Measurements from ENCODE around the gene RAB11FIP3. TPM values are rescaled to one million over a fixed set of nuclear protein-coding genes. Genes with fewer than 3 reads are reported as not detected.
"Not testable (repeated sequence)": the region's sequence is repeated elsewhere in the genome, so short reads cannot be mapped to it uniquely, and the experiment has no call there.

Gene RAB11FIP3
- total RNA-seq, 1 experiment from 2014 or later: 12.8 TPM

GRCh38 chr16:468068-468821 lies 42.8 kb downstream of the RAB11FIP3 start:
- Histone ChIP-seq H3K27me3 (ENCODE audit: insufficient read depth, low read length) (no peaks in the 10 kb centered on the region), H3K4me2 (ENCODE audit: low read length) (no peak overlapping the region), H4K20me1 (ENCODE audit: insufficient read depth) (no peaks in the 10 kb centered on the region), H3K4me3 (replicated peaks in 1 of 2; ENCODE audit: low read depth in 1 of 2, low read length in 2 of 2) (no peak overlapping the region), H2AFZ (ENCODE audit: low read depth, low read length, poor library complexity, severe bottlenecking) (no peak overlapping the region), H3K4me1 (ENCODE audit: control insufficient read depth in 1 of 2, insufficient read depth in 2 of 2, low read length in 2 of 2) (no peaks in the 10 kb centered on the region), H3K79me2 (ENCODE audit: insufficient read depth, low read length) (no peaks in the 10 kb centered on the region), H3K9me3 (ENCODE audit: control insufficient read depth in 1 of 2, insufficient read depth in 1 of 2, low read depth in 1 of 2, low read length in 2 of 2) (no peaks in the 10 kb centered on the region), H3K27ac (ENCODE audit: low read depth, low read length) (no peak overlapping the region), H3K9ac (ENCODE audit: low read length) (no peak overlapping the region), H3K9me2 (ENCODE audit: insufficient read depth) (no peaks in the 10 kb centered on the region), H3K36me3 (ENCODE audit: control insufficient read depth in 1 of 2, insufficient read depth in 2 of 2, low read length in 2 of 2) (no peaks in the 10 kb centered on the region)
- DNase-seq (ENCODE audit: low read depth, low spot score) (no peak), ATAC-seq (no peak)
- intact Hi-C loops (cut with micrococcal nuclease): no loop called here
- ChIA-PET POLR2A (no interaction called here), CTCF (no interaction called here), RAD21 (ENCODE audit: low non-redundant PET in 1 of 2, low total read pairs in 2 of 2, uncharacterized antibody in 2 of 2, unreplicated experiment in 2 of 2) (no interaction called here)
- TF ChIP-seq TCF7L2 (IDR thresholded peaks at IDR 0.05; ENCODE audit: borderline replicate concordance, extremely low read depth, insufficient read depth, insufficient read length) (no peak), JUND (IDR thresholded peaks at IDR 0.05) (no peak), ZNF274 (IDR thresholded peaks at IDR 0.05; ENCODE audit: low read depth, low read length) (no peak), ZBTB33 (IDR thresholded peaks at IDR 0.05; ENCODE audit: extremely low read depth, insufficient replicate concordance, low read length) (no peak), ZFX (IDR thresholded peaks at IDR 0.05) (no peak), FOSL1 (IDR thresholded peaks at IDR 0.05; ENCODE audit: low read depth) (no peak), SIN3A (IDR thresholded peaks at IDR 0.05; ENCODE audit: low read depth) (no peak), ELF1 (IDR thresholded peaks at IDR 0.05; ENCODE audit: borderline replicate concordance, low read depth) (no peak)
- no TSS peak for BruUV-seq (replicated peaks)

- H3K4me1 ChIP-seq (ENCODE audit: control insufficient read depth in 1 of 2, insufficient read depth in 2 of 2, low read length in 2 of 2); H3K9ac ChIP-seq (ENCODE audit: low read length); H2AFZ ChIP-seq (ENCODE audit: low read depth, low read length, poor library complexity, severe bottlenecking); RAD21 ChIA-PET (ENCODE audit: low non-redundant PET in 1 of 2, low total read pairs in 2 of 2, uncharacterized antibody in 2 of 2, unreplicated experiment in 2 of 2); H4K20me1 ChIP-seq (ENCODE audit: insufficient read depth); intact Hi-C loops (cut with micrococcal nuclease); H3K4me3 ChIP-seq (replicated peaks in 1 of 2; ENCODE audit: low read depth in 1 of 2, low read length in 2 of 2); ATAC-seq; H3K9me2 ChIP-seq (ENCODE audit: insufficient read depth); H3K27ac ChIP-seq (ENCODE audit: low read depth, low read length); BruUV-seq (replicated peaks); H3K9me3 ChIP-seq (ENCODE audit: control insufficient read depth in 1 of 2, insufficient read depth in 1 of 2, low read depth in 1 of 2, low read length in 2 of 2); H3K79me2 ChIP-seq (ENCODE audit: insufficient read depth, low read length); CTCF ChIA-PET; H3K36me3 ChIP-seq (ENCODE audit: control insufficient read depth in 1 of 2, insufficient read depth in 2 of 2, low read length in 2 of 2); POLR2A ChIA-PET; H3K4me2 ChIP-seq (ENCODE audit: low read length); DNase-seq (ENCODE audit: low read depth, low spot score); H3K27me3 ChIP-seq (ENCODE audit: insufficient read depth, low read length): not testable (repeated sequence)
Measured at GRCh38 chr16:469459-469858, 44.0 kb downstream of the RAB11FIP3 start.
